ENCODE results near the gene PDE9A.
"Not testable (repeated sequence)": the region's sequence is repeated elsewhere in the genome, so short reads cannot be mapped to it uniquely, and the experiment has no call there.

Gene PDE9A

DNA sequence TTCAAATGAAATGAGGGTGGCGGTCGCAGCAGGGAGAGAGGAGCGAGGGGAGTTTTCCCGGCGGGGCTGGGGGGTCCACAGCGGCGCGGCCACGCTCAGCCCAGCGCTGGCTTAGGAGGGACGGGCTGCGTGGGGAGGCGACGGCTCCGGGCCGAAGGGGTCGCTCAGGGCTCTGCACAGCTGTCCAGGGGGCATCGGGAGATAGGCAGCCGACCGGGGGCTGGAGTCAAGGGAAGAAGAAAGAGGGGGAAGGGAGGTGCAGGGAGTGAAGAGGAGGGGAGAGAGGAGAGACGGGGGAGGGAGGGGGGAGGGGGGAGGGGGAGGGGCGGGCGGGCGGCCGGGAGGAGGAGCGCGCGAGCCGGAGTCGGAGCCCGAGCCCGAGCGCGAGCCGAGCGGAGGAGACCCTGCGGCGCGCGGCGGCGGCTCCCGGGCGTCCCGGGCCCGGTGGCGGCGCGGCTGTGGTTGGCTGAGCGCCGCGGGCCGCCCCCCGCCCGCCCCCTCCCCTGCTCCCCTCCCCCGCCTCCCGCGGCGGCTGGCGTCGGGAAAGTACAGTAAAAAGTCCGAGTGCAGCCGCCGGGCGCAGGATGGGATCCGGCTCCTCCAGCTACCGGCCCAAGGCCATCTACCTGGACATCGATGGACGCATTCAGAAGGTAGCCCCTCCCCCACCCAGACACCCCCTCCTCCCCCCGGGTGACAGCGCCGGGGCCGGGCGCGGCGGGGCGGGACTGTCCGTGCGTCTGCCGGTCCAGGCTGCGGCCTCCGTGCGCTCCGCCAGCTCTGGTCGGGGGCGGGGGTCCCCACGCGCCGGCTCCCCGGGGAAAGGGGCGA lies at the start of gene PDE9A:
PDE9A (plus strand) TSS at position 391 of the 831 bp plus-strand sequence; CDS start at position 585, 194 bp downstream.
- peak; percentile 24 to 46 for DNase-seq

- DNase-seq: no peak
Measured at GRCh38 chr21:42607102-42607501, 46.3 kb upstream of the PDE9A start.

- no peak for DNase-seq
Measured at GRCh38 chr21:42607525-42608102, 45.8 kb upstream of the PDE9A start.

- DNase-seq: no peak
Measured at GRCh38 chr21:42608446-42608845, 45.0 kb upstream of the PDE9A start.

- DNase-seq: peak; percentile 24
Measured at GRCh38 chr21:42609811-42610210, 43.6 kb upstream of the PDE9A start.

GRCh38 chr21:42611852-42612251 lies 41.6 kb upstream of the PDE9A start:
- no peak for DNase-seq

DNA sequence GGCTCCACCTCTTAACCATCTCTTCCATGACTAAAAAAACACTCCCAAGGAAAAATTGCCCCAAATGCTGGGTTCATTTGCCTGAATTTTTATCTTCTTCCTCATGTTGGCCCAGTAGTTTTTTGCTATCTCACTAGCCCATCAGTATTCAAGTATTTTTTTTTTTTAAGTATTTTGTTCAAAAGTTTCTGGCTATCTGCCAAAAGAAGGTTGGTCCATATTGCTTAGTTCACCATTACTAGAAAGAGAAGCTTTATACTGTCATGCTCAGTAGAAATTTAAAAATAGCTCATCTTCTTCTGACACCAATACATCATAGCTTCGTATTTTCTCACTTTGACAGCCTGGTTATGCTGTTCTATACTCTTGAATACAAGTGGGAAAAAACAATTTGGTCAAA lies 41.0 kb upstream of the PDE9A start:
- DNase-seq: no peak

DNA sequence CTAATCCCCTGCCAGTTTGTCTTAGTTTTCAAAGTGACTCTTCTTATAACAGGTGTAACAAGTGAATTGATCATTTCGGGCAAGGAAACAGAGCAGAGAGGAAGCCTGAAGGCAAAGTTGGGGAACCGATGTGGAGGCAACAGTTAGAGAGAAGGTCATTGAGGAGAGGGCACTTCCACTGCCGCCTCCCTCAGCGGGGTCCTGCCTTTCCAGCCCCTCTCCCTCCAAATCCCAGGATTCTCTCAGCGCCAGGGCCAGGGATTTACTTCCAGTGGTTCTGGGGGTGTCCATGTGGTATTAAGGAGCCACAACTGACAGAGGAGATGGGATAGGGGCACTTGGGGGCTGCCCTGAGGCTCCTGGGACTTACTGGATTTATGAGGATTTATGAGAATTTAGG lies 39.7 kb upstream of the PDE9A start:
- no peak for DNase-seq

- peak; percentile 45 to 50 for DNase-seq
Measured at GRCh38 chr21:42614396-42614795, 39.0 kb upstream of the PDE9A start.

- peak; percentile 45 to 51 for DNase-seq
Measured at GRCh38 chr21:42614811-42615351, 38.5 kb upstream of the PDE9A start.

GRCh38 chr21:42615377-42615776 lies 38.0 kb upstream of the PDE9A start:
- not testable (repeated sequence) for DNase-seq

- no peak for DNase-seq
Measured at GRCh38 chr21:42615924-42616323, 37.5 kb upstream of the PDE9A start.

- DNase-seq: no peak
Measured at GRCh38 chr21:42616446-42616845, 37.0 kb upstream of the PDE9A start.

- DNase-seq: no peak
Measured at GRCh38 chr21:42616941-42617340, 36.5 kb upstream of the PDE9A start.

DNA sequence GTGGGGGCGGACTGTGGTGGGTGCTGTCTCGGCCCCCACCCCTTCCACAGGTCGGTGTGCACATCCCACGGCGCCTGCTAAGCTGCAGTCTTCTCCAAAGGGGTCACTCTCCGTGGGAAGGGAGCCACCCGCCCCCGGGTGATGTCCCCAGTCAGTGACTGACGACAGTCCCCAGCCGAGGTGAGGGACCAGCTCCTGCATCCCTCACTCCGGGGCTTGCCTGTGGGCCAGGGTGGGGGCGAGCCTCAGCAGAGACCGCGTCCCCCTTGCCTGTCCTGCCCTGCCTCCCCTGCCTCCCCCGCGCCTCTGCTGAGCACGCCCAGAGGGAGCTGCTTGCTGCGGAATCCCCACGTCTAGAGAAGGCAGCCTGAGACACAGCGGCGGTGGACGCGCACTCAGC lies 35.9 kb upstream of the PDE9A start:
- no peak for DNase-seq

- no peak for DNase-seq
Measured at GRCh38 chr21:42618707-42619102, 34.7 kb upstream of the PDE9A start.

DNA sequence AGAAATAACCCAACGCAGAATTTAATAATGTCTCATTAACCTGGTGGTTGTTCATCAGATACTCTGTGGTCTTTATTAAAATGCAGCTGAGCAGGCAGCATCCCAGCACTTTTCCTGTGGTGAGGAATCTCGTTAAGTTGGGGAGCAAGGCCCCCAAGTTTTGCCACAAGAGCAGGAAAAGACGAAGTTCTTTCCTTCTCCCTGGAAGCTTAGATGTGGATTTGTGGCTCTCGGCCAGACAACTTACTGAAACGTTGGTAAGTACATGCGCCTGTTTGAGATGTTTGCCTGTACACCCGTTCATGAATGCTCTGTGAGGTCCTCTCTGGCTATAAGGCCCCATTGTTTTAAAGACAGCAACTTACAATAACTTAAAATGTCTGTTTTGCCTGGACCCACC lies 34.3 kb upstream of the PDE9A start:
- DNase-seq: no peak

GRCh38 chr21:42619841-42620240 lies 33.6 kb upstream of the PDE9A start:
- DNase-seq: no peak

GRCh38 chr21:42621166-42621818 lies 32.1 kb upstream of the PDE9A start:
- no peak for DNase-seq

GRCh38 chr21:42621819-42622177 lies 31.6 kb upstream of the PDE9A start:
- DNase-seq: no peak

GRCh38 chr21:42622284-42622683 lies 31.1 kb upstream of the PDE9A start:
- no peak for DNase-seq

DNA sequence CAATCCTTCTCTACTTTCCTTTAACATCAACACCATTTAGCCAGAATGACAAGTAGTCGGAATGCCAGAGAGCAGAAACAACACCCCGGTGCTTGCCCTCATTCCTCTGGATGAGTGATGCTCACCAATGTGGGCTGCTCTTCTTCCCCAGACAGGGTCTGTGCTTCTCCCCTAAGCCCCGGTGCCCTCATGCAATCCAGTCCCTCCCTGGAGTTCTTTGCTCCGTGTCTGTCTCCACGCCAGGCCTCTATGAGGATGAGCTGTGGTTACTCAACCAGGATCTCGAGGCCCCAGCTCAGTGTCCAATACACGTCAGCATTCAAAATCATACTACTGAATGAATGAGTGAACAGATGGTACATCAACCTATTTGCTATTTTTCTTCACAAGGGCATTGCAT lies 29.7 kb upstream of the PDE9A start:
- no peak for DNase-seq

DNA sequence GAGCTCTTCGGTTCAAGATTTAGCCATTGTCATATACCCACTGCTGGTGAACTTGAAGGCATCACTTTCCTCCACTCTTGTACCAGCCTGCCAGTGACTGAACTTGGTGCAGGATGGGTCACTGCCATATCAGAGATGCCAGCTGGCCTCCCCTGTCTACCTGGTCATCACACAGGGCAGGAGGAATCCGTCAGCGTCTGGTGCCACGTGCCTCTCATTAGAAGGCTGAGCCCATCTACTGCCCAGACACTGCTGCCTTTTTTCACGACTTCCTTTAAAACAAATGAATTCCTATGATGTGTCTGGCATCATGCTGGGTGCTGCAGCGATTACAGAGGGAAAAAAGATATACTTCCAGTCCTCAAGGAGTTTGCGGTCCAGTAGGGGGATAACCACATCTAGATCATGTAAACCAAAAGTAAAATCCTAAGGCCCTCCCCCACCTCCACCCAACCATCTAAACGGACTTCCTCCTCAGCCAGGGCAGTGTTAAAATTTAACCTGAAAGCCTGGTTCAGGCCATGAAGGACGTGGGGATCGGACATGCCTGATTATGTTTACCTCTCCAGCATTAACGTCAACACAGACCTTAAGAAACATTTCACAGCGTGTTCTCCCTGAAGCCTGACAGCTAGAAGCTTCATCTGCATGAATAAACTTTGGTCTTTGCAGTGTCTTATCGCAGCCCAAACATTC lies 29.2 kb upstream of the PDE9A start:
- DNase-seq: no peak
